Measurements from ENCODE around the gene GPC6.

The GPC6 gene

GRCh38 chr13:93689333-93689732, 462.7 kb downstream of the GPC6 start:
- TF ChIP-seq, protein P1, sequence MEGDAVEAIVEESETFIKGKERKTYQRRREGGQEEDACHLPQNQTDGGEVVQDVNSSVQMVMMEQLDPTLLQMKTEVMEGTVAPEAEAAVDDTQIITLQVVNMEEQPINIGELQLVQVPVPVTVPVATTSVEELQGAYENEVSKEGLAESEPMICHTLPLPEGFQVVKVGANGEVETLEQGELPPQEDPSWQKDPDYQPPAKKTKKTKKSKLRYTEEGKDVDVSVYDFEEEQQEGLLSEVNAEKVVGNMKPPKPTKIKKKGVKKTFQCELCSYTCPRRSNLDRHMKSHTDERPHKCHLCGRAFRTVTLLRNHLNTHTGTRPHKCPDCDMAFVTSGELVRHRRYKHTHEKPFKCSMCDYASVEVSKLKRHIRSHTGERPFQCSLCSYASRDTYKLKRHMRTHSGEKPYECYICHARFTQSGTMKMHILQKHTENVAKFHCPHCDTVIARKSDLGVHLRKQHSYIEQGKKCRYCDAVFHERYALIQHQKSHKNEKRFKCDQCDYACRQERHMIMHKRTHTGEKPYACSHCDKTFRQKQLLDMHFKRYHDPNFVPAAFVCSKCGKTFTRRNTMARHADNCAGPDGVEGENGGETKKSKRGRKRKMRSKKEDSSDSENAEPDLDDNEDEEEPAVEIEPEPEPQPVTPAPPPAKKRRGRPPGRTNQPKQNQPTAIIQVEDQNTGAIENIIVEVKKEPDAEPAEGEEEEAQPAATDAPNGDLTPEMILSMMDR (conservative IDR thresholded peaks at IDR 0.05): no peak
- TF ChIP-seq ZFX (IDR thresholded peaks at IDR 0.05): no peak
- no peak overlapping the region for H3K27ac ChIP-seq

GRCh38 chr13:93690139-93690538, 463.5 kb downstream of the GPC6 start:
- no peak for TF ChIP-seq ZFX (IDR thresholded peaks at IDR 0.05)
- TF ChIP-seq, protein P1 (conservative IDR thresholded peaks at IDR 0.05): no peak
- H3K27ac ChIP-seq: no peak overlapping the region

- TF ChIP-seq, protein P1 (conservative IDR thresholded peaks at IDR 0.05): no peak
- TF ChIP-seq ZFX (IDR thresholded peaks at IDR 0.05): no peak
- H3K27ac ChIP-seq: no peak overlapping the region
Observed at GRCh38 chr13:93698016-93698613, 471.5 kb downstream of the GPC6 start.

DNA sequence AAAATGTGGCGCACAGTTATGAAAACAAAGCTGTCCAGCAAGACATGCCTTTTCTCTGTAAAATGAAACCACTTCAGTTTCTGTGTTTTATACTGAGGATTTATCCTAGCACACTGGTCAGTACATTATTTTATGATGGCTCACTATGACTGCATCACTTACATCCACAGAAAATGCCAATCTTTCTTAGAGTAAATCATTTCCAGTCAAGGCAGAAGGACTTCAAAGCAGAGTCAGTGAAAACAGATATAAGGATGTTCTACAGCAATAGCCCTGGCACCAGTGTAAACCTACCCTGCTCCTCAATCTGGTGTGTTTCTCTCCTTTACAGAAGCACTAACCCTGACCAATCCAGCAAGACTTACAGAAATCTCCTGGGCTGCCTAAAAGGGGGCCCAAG, 473.5 kb downstream of the GPC6 start:
- no peak overlapping the region for H3K27ac ChIP-seq
- TF ChIP-seq, protein P1 (conservative IDR thresholded peaks at IDR 0.05): no peak
- no peak for TF ChIP-seq ZFX (IDR thresholded peaks at IDR 0.05)

DNA sequence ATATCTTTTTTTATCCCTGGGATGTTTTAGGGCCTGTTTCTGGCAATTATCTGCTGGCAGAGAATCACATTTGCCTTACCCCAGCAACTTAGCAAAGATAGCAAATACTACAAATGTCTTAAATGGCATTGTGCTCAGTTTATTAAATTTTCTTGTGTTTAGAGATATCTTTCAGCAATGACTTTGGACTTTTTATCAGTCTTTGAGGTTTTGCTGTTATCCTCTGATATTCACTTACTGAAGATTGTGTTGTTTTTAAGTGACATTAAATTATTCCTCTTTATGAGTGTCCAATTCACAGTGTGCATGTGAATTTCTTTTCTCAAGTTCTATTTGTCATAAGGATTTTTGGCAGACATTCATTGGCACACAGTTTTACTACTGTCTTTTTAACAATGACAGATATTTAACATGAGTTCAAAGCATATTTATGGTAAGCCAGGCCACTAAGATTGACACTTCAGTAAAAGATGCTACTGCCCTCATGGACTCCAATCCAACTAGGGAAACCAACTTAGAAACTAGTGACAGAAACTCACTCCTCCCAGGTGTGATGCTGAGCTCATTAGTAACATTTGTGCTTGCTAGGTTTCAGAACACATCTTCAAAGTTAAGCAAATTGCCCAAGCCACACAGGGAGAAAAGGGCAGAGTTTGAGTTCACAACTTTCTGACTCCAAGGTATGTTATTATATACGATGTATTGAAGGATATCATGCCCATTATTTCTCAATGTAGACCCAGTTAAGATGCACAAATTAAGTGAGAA, 481.9 kb downstream of the GPC6 start:
- TF ChIP-seq, protein P1 (conservative IDR thresholded peaks at IDR 0.05): no peak
- no peak for TF ChIP-seq ZFX (IDR thresholded peaks at IDR 0.05)
- H3K27ac ChIP-seq: no peak overlapping the region

DNA sequence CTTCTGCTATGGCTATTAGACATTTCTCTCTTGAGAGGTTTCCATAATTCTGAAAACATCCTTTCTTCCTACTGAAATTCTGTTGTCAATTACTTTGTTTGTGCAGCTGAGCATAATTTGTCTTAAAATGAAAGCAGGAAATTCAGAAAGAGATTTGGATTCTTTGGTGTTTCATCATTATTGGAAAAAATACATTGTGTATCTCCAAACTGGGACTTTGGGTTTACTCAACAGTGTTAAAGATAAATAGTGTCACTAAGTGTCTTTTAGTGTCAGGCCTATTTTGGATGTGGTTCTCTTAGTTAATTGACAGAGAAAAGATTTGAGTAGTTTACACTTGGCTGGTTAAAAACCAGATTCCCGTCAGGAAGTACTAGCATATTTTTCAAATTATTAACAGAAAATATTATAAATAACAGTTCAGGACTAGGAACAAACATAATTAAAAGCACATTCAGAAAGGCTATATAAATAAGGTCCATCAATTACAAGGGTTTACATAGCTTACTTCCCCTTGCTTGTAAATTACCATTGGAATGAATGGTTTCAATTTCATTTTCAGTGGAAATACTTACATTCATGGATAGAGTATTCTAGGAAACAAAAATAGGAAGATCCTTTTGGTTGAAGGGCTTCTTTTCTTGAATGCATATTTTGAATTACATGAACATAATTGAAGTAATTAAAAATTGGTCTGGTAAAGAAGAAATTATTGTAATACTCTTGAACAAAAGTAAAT, 483.1 kb downstream of the GPC6 start:
- no peak overlapping the region for H3K27ac ChIP-seq
- TF ChIP-seq ZFX (IDR thresholded peaks at IDR 0.05): no peak
- TF ChIP-seq, protein P1 (conservative IDR thresholded peaks at IDR 0.05): no peak

- no peak overlapping the region for H3K27ac ChIP-seq
- TF ChIP-seq ZFX (IDR thresholded peaks at IDR 0.05): no peak
- TF ChIP-seq, protein P1 (conservative IDR thresholded peaks at IDR 0.05): no peak
Observed at GRCh38 chr13:93714171-93714570, 487.6 kb downstream of the GPC6 start.
